GM12878 (cell line): ENCODE data around the gene FAM171A1. TPM values are rescaled to one million over a fixed set of nuclear protein-coding genes. Genes with fewer than 3 reads are reported as not detected.
"Not testable (repeated sequence)": the region's sequence is repeated elsewhere in the genome, so short reads cannot be mapped to it uniquely, and the experiment has no call there.

Experiments
- ATAC-seq: fragments of 200-7000 bp; cut with Tn5 transposase; 3 replicates; pipeline ENCODE4 v1.9.1; 2020; ENCODE audit warnings: mild to moderate bottlenecking, moderate library complexity
- BruUV-seq: library from RNA; stranded (reverse); fragments of 400-500 nt; replicated peaks from 2 replicates; lab custom pipeline; 2021; lab: Mats Ljungman, UMichigan
- CTCF ChIA-PET: fragments of 300-600 bp; sonication (Branson Sonifier 250); formaldehyde crosslinking; extraction: SDS; loops from one replicate; lab custom pipeline; 2021; ENCODE audit warnings: inconsistent platforms; lab: Yijun Ruan, JAX
- POLR2A ChIA-PET: fragments of 350-600 bp; formaldehyde crosslinking; extraction: SDS; loops from one replicate; lab custom pipeline; 2021; ENCODE audit warnings: inconsistent platforms; lab: Charles Lee
- RAD21 ChIA-PET: fragments of 300-600 bp; sonication (Branson Sonifier 250); formaldehyde crosslinking; loops from one replicate; lab custom pipeline; 2023; ENCODE audit warnings: antibody characterized with exemption; ENCODE audit not compliant: unreplicated experiment; lab: Charles Lee
- SMC1A ChIA-PET: fragments of 300-600 bp; sonication (Branson Sonifier 250); formaldehyde crosslinking; loops from one replicate; lab custom pipeline; 2023; ENCODE audit not compliant: unreplicated experiment, uncharacterized antibody; lab: Charles Lee
- DNase-seq: peaks from one replicate; pipeline ENCODE4 v3.0.0-alpha.2; 2011; ENCODE audit warnings: low read depth, low spot score
- FAIRE-seq: peaks from 3 replicates; lab custom pipeline; 2011; peaks lifted over from hg19 to GRCh38; lab: Jason Lieb, UNC
- H2AFZ ChIP-seq: 2 replicates; pipeline ENCODE4 v1.6.0; 2011; ENCODE audit warnings: low read depth, low read length, control low read depth; ENCODE audit not compliant: control insufficient read depth
- H3K27ac ChIP-seq: 2 replicates; pipeline ENCODE4 v1.5.1; 2011; ENCODE audit warnings: control low read depth; ENCODE audit not compliant: control insufficient read depth, insufficient read depth
- H3K27me3 ChIP-seq, 2 experiments: replicated peaks in 1 of 2; 2 replicates each; pipeline versions ENCODE4 v1.6.0 to v1.6.1; 2011; ENCODE audit warnings: low read length in 1 of 2; ENCODE audit not compliant: control insufficient read depth in 2 of 2, insufficient read depth in 2 of 2
- H3K36me3 ChIP-seq, 2 experiments: 2 replicates each; pipeline ENCODE4 v1.5.1; 2011; ENCODE audit warnings: low read length in 1 of 2; ENCODE audit not compliant: control insufficient read depth in 2 of 2, insufficient read depth in 2 of 2
- H3K4me1 ChIP-seq: 2 replicates; pipeline ENCODE4 v1.6.1; 2011; ENCODE audit warnings: mild to moderate bottlenecking, low read length, moderate library complexity, mixed read lengths; ENCODE audit not compliant: control insufficient read depth, insufficient read depth
- H3K4me2 ChIP-seq: 2 replicates; pipeline ENCODE4 v1.6.0; 2011; ENCODE audit warnings: control low read depth; ENCODE audit not compliant: control insufficient read depth, insufficient read depth
- H3K4me3 ChIP-seq: fragments of 200-600 bp; sonication (generic); 2 replicates; pipeline ENCODE4 v1.5.1; 2016
- H3K79me2 ChIP-seq: 2 replicates; pipeline ENCODE4 v1.6.0; 2011; ENCODE audit warnings: low read length; ENCODE audit not compliant: control insufficient read depth, insufficient read depth
- H3K9ac ChIP-seq: 2 replicates; pipeline ENCODE4 v1.8.0; 2011; ENCODE audit warnings: low read length, control low read depth, mixed read lengths; ENCODE audit not compliant: control insufficient read depth, insufficient read depth
- H3K9me3 ChIP-seq: replicated peaks from 3 replicates; pipeline ENCODE4 v1.5.1; 2011; ENCODE audit warnings: mild to moderate bottlenecking, low read length; ENCODE audit not compliant: control insufficient read depth, insufficient read depth
- H4K20me1 ChIP-seq: 2 replicates; pipeline ENCODE4 v1.6.0; 2011; ENCODE audit not compliant: control insufficient read depth, insufficient read depth
- BACH1 ChIP-seq: fragments of 450-650 bp; IDR thresholded peaks from 2 replicates; pipeline ENCODE4 v1.6.1; 2017; ENCODE audit warnings: mild to moderate bottlenecking, borderline replicate concordance
- ESRRA ChIP-seq: IDR thresholded peaks from 2 replicates; pipeline ENCODE4 v1.6.1; 2012; ENCODE audit warnings: mild to moderate bottlenecking, low read length, improper control_type of control experiment
- FOXK2 ChIP-seq: fragments of 450-650 bp; IDR thresholded peaks from 2 replicates; pipeline ENCODE4 v1.6.1; 2017; ENCODE audit warnings: mild to moderate bottlenecking, moderate library complexity
- MXI1 ChIP-seq: fragments of 150-350 bp; IDR thresholded peaks from 2 replicates; pipeline ENCODE4 v1.6.1; 2011; ENCODE audit warnings: low read depth, mild to moderate bottlenecking, inconsistent platforms, low read length, improper control_type of control experiment
- POLR2A ChIP-seq: IDR thresholded peaks from 2 replicates; pipeline ENCODE4 v1.6.1; 2011; ENCODE audit warnings: low read depth, mild to moderate bottlenecking, low read length
- STAT1 ChIP-seq: fragments of 450-650 bp; conservative IDR thresholded peaks from 2 replicates; pipeline ENCODE4 v1.6.1; 2014; ENCODE audit warnings: antibody characterized with exemption, mild to moderate bottlenecking
- SUPT20H ChIP-seq: IDR thresholded peaks from 2 replicates; pipeline ENCODE4 v1.6.1; 2011; ENCODE audit warnings: low read depth, mild to moderate bottlenecking, low read length, moderate library complexity, borderline replicate concordance; ENCODE audit not compliant: control insufficient read depth
- ZSCAN29 ChIP-seq: fragments of 450-650 bp; IDR thresholded peaks from 2 replicates; pipeline ENCODE4 v1.6.1; 2017; ENCODE audit warnings: mild to moderate bottlenecking, moderate library complexity
- WGBS: methylation state at CpG from one replicate; pipeline ENCODE4 v1.1.6; 2016; ENCODE audit warnings: low lambda C conversion rate; ENCODE audit not compliant: insufficient replicate concordance, insufficient coverage; ENCODE audit errors: missing lambda C conversion rate; 5-methylcytosine and 5-hydroxymethylcytosine counted together
- in situ Hi-C: fragments of 300-500 bp; cut with MboI; formaldehyde crosslinking; loops from 9 replicates; pipeline ENCODE4 v1.14.3; 2018; ENCODE audit warnings: mixed read lengths
- intact Hi-C: fragments of 100-400 bp; cut with micrococcal nuclease; formaldehyde crosslinking; loops from one replicate; pipeline ENCODE4 v1.14.2; 2022; ENCODE audit not compliant: unreplicated experiment
- polyA plus RNA-seq, 11 experiments: library from polyadenylated mRNA; depleted of rRNA in 4 of 11; unstranded in 6 of 11; stranded (reverse) in 5 of 11; fragments of >200 nt; fragmentation: Nextera tagmentation in 4 of 11; fragmentation: Illumina TruSeq in 1 of 11; extraction: Ambion mirVana in 4 of 11; extraction: Trizol in 1 of 11; gene quantifications; 1 replicate in 1 of 11; 2 replicates in 10 of 11; pipeline versions ENCODE4 v1.2.1 to v1.2.3, GENCODE V29; 2011 to 2016; ENCODE audit warnings: inconsistent platforms in 2 of 11, missing spikeins in 2 of 11, low read depth in 1 of 11
- total RNA-seq, 4 experiments: library from RNA; depleted of rRNA in 3 of 4; stranded (reverse); fragments of >200 nt in 3 of 4; fragmentation: Illumina TruSeq in 1 of 4; extraction: Trizol in 1 of 4; gene quantifications; 2 replicates each; pipeline versions ENCODE4 v1.2.1 to v1.2.3, GENCODE V29; 2013 to 2021
- TF ChIP-seq, protein P1 (sequence below): IDR thresholded peaks from 2 replicates; pipeline ENCODE4 v1.6.1; 2012; ENCODE audit warnings: mild to moderate bottlenecking, low read depth, low read length
- TF ChIP-seq, protein P2 (sequence below): IDR thresholded peaks from 2 replicates; pipeline ENCODE4 v1.6.1; 2011; ENCODE audit warnings: low read depth, mild to moderate bottlenecking, low read length, moderate library complexity, borderline replicate concordance; ENCODE audit errors: extremely low read depth

FAM171A1 gene
- total and polyA plus RNA-seq, 10 of the 15 experiments (the other 5 are each of a cell fraction or from before 2014, with no cell fraction given) = 0.05 to 0.28 (median 0.10) TPM; not detected in 1

DNA sequence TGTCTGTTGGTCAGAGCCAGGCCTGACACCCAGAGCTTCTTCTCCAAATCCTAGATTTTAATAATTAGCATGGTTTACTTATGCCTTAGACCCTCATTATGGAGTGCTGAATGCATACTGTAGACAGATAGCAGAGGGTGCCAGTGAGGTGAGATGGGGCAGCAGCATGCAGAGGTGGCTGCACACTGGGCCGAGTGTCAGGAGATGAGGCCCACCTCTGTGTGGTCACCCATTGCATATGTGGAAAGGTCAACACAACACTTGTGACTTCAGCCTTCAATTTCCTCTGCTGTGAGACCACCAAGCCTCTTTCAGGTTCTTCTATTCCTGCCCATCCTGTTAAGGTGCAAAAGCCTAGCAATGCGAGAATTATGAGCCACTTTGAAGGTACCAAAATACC is 162.9 kb downstream of the FAM171A1 start:
- H3K4me3 ChIP-seq = no peak overlapping the region
- no TSS peak for BruUV-seq
- ChIA-PET CTCF (no interaction called here), POLR2A (no interaction called here), SMC1A (no interaction called here), RAD21 (interaction anchor here (1.2 kb wide), 1 partner anchor 40 kb away, joined by 3 read pairs; the partner anchor contains the start of gene NMT2)
- H2AFZ ChIP-seq = no peak overlapping the region
- 75% methylated on average over 2 of the region's 2 CpGs for WGBS
- H3K9me3 ChIP-seq = no peaks in the 10 kb centered on the region
- no peak for ATAC-seq
- H3K9ac ChIP-seq = no peak overlapping the region
- no peak overlapping the region for H3K27ac ChIP-seq
- no peaks in the 10 kb centered on the region for H3K27me3 ChIP-seq
- FAIRE-seq = no peak
- H3K4me2 ChIP-seq = peak overlapping the region; percentile 44
- DNase-seq = no peak
- peaks cover 7% of the 10 kb centered on the region for H3K4me1 ChIP-seq
- intact Hi-C loops (no loop called here), in situ Hi-C loops (no loop called here)
- TF ChIP-seq BACH1 (no peak), ESRRA (no peak), POLR2A (no peak), FOXK2 (no peak), STAT1 (no peak), ZSCAN29 (no peak), MXI1 (no peak), SUPT20H (no peak)
- TF ChIP-seq, protein P1, sequence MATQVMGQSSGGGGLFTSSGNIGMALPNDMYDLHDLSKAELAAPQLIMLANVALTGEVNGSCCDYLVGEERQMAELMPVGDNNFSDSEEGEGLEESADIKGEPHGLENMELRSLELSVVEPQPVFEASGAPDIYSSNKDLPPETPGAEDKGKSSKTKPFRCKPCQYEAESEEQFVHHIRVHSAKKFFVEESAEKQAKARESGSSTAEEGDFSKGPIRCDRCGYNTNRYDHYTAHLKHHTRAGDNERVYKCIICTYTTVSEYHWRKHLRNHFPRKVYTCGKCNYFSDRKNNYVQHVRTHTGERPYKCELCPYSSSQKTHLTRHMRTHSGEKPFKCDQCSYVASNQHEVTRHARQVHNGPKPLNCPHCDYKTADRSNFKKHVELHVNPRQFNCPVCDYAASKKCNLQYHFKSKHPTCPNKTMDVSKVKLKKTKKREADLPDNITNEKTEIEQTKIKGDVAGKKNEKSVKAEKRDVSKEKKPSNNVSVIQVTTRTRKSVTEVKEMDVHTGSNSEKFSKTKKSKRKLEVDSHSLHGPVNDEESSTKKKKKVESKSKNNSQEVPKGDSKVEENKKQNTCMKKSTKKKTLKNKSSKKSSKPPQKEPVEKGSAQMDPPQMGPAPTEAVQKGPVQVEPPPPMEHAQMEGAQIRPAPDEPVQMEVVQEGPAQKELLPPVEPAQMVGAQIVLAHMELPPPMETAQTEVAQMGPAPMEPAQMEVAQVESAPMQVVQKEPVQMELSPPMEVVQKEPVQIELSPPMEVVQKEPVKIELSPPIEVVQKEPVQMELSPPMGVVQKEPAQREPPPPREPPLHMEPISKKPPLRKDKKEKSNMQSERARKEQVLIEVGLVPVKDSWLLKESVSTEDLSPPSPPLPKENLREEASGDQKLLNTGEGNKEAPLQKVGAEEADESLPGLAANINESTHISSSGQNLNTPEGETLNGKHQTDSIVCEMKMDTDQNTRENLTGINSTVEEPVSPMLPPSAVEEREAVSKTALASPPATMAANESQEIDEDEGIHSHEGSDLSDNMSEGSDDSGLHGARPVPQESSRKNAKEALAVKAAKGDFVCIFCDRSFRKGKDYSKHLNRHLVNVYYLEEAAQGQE = no peak
- TF ChIP-seq, protein P2, sequence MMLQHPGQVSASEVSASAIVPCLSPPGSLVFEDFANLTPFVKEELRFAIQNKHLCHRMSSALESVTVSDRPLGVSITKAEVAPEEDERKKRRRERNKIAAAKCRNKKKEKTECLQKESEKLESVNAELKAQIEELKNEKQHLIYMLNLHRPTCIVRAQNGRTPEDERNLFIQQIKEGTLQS = no peak
- H3K36me3 ChIP-seq = no peaks in the 10 kb centered on the region
- no peaks in the 10 kb centered on the region for H4K20me1 ChIP-seq
- H3K79me2 ChIP-seq = no peaks in the 10 kb centered on the region

DNA sequence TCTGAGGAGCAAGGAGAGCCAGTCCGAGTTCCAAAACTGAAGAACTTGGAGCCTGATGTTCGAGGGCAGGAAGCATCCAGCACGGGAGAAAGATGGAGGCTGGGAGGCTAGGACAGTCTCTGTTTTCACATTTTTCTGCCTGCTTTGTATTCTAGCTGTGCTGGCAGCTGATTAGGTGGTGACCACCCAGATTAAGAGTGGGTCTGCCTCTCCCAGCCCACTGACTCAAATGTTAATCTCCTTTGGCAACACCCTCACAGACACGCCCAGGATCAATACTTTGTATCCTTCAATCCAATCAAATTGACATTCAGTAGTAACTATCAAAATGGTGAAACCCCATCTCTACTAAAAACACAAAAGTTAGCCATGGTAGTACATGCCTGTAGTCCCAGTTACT is 163.7 kb downstream of the FAM171A1 start:
- SMC1A ChIA-PET, ATAC-seq, RAD21 ChIA-PET, H3K4me2 ChIP-seq, H2AFZ ChIP-seq, DNase-seq, FAIRE-seq, intact Hi-C loops, in situ Hi-C loops, H3K4me3 ChIP-seq, H3K9me3 ChIP-seq, BruUV-seq, H3K27ac ChIP-seq, H3K36me3 ChIP-seq, H3K27me3 ChIP-seq, H3K79me2 ChIP-seq, H3K4me1 ChIP-seq, CTCF ChIA-PET, POLR2A ChIA-PET, H3K9ac ChIP-seq, H4K20me1 ChIP-seq: not testable (repeated sequence)
- WGBS = 93% methylated on average over 4 of the region's 4 CpGs
